IMR-90 (cell line): ENCODE measurements around the gene DEAF1. TPM values are rescaled to one million over a fixed set of nuclear protein-coding genes. Genes with fewer than 3 reads are reported as not detected.
A peak's percentile ranks its signal among the peaks of the same experiment; 100 is the strongest.

Experiments
- ATAC-seq: fragments of 200-7000 bp; cut with Tn5 transposase; 2 replicates; pipeline ENCODE4 v1.9.1; 2020; ENCODE audit warnings: low read depth, mild to moderate bottlenecking, moderate library complexity
- BruUV-seq: library from RNA; stranded (reverse); fragments of 400-500 nt; replicated peaks from 2 replicates; lab custom pipeline; 2021; lab: Mats Ljungman, UMichigan
- CTCF ChIA-PET: fragments of 300-600 bp; formaldehyde crosslinking; extraction: SDS; loops from one replicate; lab custom pipeline; 2021; ENCODE audit warnings: antibody characterized with exemption; lab: Yijun Ruan, JAX
- POLR2A ChIA-PET: fragments of 300-600 bp; sonication (Branson Sonifier 250); formaldehyde crosslinking; loops from one replicate; lab custom pipeline; 2022; ENCODE audit warnings: antibody characterized with exemption; ENCODE audit not compliant: unreplicated experiment; lab: Charles Lee
- DNase-seq: peaks from one replicate; pipeline ENCODE4 v3.0.0; 2013
- H2AFZ ChIP-seq: replicated peaks from 2 replicates; pipeline ENCODE3; 2013; ENCODE audit warnings: low read length, mild to moderate bottlenecking; ENCODE audit not compliant: poor library complexity
- H2AK5ac ChIP-seq: 2 replicates; pipeline ENCODE4 v1.6.1; 2013; ENCODE audit warnings: low read depth, low read length, inconsistent platforms
- H2AK9ac ChIP-seq: replicated peaks from 2 replicates; pipeline ENCODE3; 2013; ENCODE audit warnings: mild to moderate bottlenecking, low read depth, low read length, moderate library complexity; ENCODE audit not compliant: poor library complexity
- H2BK120ac ChIP-seq: 2 replicates; pipeline ENCODE4 v1.6.1; 2013; ENCODE audit warnings: low read depth, low read length, inconsistent platforms
- H2BK15ac ChIP-seq: 3 replicates; pipeline ENCODE4 v1.6.1; 2013; ENCODE audit warnings: low read depth, low read length, inconsistent platforms
- H2BK20ac ChIP-seq: 2 replicates; pipeline ENCODE4 v1.6.1; 2013; ENCODE audit warnings: low read depth, mild to moderate bottlenecking, inconsistent platforms, low read length, moderate library complexity
- H2BK5ac ChIP-seq: 2 replicates; pipeline ENCODE4 v1.6.1; 2013; ENCODE audit warnings: mild to moderate bottlenecking, low read depth, low read length, inconsistent platforms; ENCODE audit not compliant: poor library complexity, severe bottlenecking
- H3K14ac ChIP-seq: replicated peaks from 2 replicates; pipeline ENCODE4 v1.6.1; 2013; ENCODE audit warnings: low read depth, low read length, inconsistent platforms
- H3K18ac ChIP-seq: 2 replicates; pipeline ENCODE4 v1.6.1; 2013; ENCODE audit warnings: low read depth, low read length, control low read depth
- H3K23ac ChIP-seq: 2 replicates; pipeline ENCODE4 v1.6.1; 2013; ENCODE audit warnings: low read depth, low read length, inconsistent platforms
- H3K27ac ChIP-seq: 2 replicates; pipeline ENCODE4 v1.5.1; 2013; ENCODE audit warnings: mild to moderate bottlenecking, control low read depth, low read length; ENCODE audit not compliant: insufficient read depth
- H3K27me3 ChIP-seq: 2 replicates; pipeline ENCODE4 v1.6.1; 2013; ENCODE audit warnings: low read length; ENCODE audit not compliant: control insufficient read depth, insufficient read depth
- H3K36me3 ChIP-seq: 2 replicates; pipeline ENCODE4 v1.6.1; 2013; ENCODE audit warnings: low read length, mixed read lengths; ENCODE audit not compliant: control insufficient read depth, insufficient read depth
- H3K4ac ChIP-seq: 2 replicates; pipeline ENCODE4 v1.6.1; 2013; ENCODE audit warnings: low read depth, low read length, inconsistent platforms
- H3K4me1 ChIP-seq: 2 replicates; pipeline ENCODE4 v1.6.1; 2013; ENCODE audit warnings: low read length, mixed read lengths; ENCODE audit not compliant: control insufficient read depth, insufficient read depth
- H3K4me2 ChIP-seq: 2 replicates; pipeline ENCODE4 v1.6.1; 2013; ENCODE audit warnings: low read depth, mild to moderate bottlenecking, control low read depth, low read length, moderate library complexity
- H3K4me3 ChIP-seq: 2 replicates; pipeline ENCODE4 v1.5.1; 2013; ENCODE audit warnings: low read depth, mild to moderate bottlenecking, control low read depth, low read length, moderate library complexity; ENCODE audit not compliant: insufficient read depth
- H3K56ac ChIP-seq: 2 replicates; pipeline ENCODE4 v1.6.1; 2013; ENCODE audit warnings: low read length, inconsistent platforms; ENCODE audit not compliant: insufficient read depth; ENCODE audit errors: extremely low read depth
- H3K79me1 ChIP-seq, 2 experiments: 2 replicates each; pipeline ENCODE4 v1.6.1; 2013; ENCODE audit warnings: low read length in 2 of 2, inconsistent platforms in 1 of 2, low read depth in 1 of 2
- H3K9ac ChIP-seq: 2 replicates; pipeline ENCODE4 v1.6.1; 2013; ENCODE audit warnings: low read depth, low read length, control low read depth
- H3K9me1 ChIP-seq: 2 replicates; pipeline ENCODE4 v1.6.1; 2013; ENCODE audit warnings: low read length, inconsistent platforms; ENCODE audit not compliant: insufficient read depth
- H3K9me3 ChIP-seq: 2 replicates; pipeline ENCODE4 v1.6.1; 2013; ENCODE audit warnings: low read length; ENCODE audit not compliant: control insufficient read depth, insufficient read depth
- H4K20me1 ChIP-seq: 2 replicates; pipeline ENCODE4 v1.6.1; 2013; ENCODE audit warnings: low read length, inconsistent platforms; ENCODE audit not compliant: insufficient read depth
- H4K5ac ChIP-seq: 2 replicates; pipeline ENCODE4 v1.6.1; 2013; ENCODE audit warnings: mild to moderate bottlenecking, low read depth, low read length, control low read depth
- H4K8ac ChIP-seq, 2 experiments: 2 replicates each; pipeline ENCODE4 v1.6.1; 2013; ENCODE audit warnings: low read depth in 2 of 2, low read length in 2 of 2, control low read depth in 1 of 2, inconsistent platforms in 1 of 2
- H4K91ac ChIP-seq: 2 replicates; pipeline ENCODE4 v1.6.1; 2013; ENCODE audit warnings: low read depth, low read length, inconsistent platforms; ENCODE audit not compliant: insufficient read depth
- BHLHE40 ChIP-seq: fragments of 150-350 bp; IDR thresholded peaks from 2 replicates; pipeline ENCODE4 v1.6.1; 2016; ENCODE audit warnings: mild to moderate bottlenecking, low read depth, low read length
- CEBPB ChIP-seq: IDR thresholded peaks from 2 replicates; pipeline ENCODE4 v1.6.1; 2012; ENCODE audit warnings: low read depth, low read length, improper control_type of control experiment
- CHD1 ChIP-seq: IDR thresholded peaks from 2 replicates; pipeline ENCODE4 v1.6.1; 2012; ENCODE audit warnings: low read depth, low read length, improper control_type of control experiment
- CTCF ChIP-seq: conservative IDR thresholded peaks from 2 replicates; pipeline ENCODE4 v1.5.1; 2012; ENCODE audit warnings: mild to moderate bottlenecking, low read depth, low read length, improper control_type of control experiment
- ELK1 ChIP-seq: fragments of 150-350 bp; IDR thresholded peaks from 2 replicates; pipeline ENCODE4 v1.6.1; 2016; ENCODE audit warnings: low read depth, mild to moderate bottlenecking, low read length, moderate library complexity, borderline replicate concordance
- FOS ChIP-seq: fragments of 150-350 bp; IDR thresholded peaks from 2 replicates; pipeline ENCODE4 v1.6.1; 2016; ENCODE audit warnings: low read depth, low read length
- MAFK ChIP-seq: IDR thresholded peaks from 2 replicates; pipeline ENCODE4 v1.6.1; 2012; ENCODE audit warnings: low read depth, low read length, improper control_type of control experiment
- MAZ ChIP-seq: IDR thresholded peaks from 2 replicates; pipeline ENCODE4 v1.6.1; 2012; ENCODE audit warnings: low read depth, mild to moderate bottlenecking, low read length, improper control_type of control experiment, moderate library complexity, borderline replicate concordance
- MXI1 ChIP-seq: IDR thresholded peaks from 2 replicates; pipeline ENCODE4 v1.6.1; 2012; ENCODE audit warnings: low read depth, mild to moderate bottlenecking, low read length, moderate library complexity, borderline replicate concordance
- NFE2L2 ChIP-seq: fragments of 150-350 bp; IDR thresholded peaks from 2 replicates; pipeline ENCODE4 v1.6.1; 2016; ENCODE audit warnings: low read depth, mild to moderate bottlenecking, low read length
- POLR2A ChIP-seq: IDR thresholded peaks from 2 replicates; pipeline ENCODE4 v1.6.1; 2012; ENCODE audit warnings: mild to moderate bottlenecking, low read depth, low read length
- RAD21 ChIP-seq: IDR thresholded peaks from 2 replicates; pipeline ENCODE4 v1.6.1; 2012; ENCODE audit warnings: low read length, improper control_type of control experiment
- RCOR1 ChIP-seq: IDR thresholded peaks from 2 replicates; pipeline ENCODE4 v1.6.1; 2012; ENCODE audit warnings: mild to moderate bottlenecking, low read length, improper control_type of control experiment; ENCODE audit not compliant: insufficient replicate concordance
- RFX5 ChIP-seq: IDR thresholded peaks from 2 replicates; pipeline ENCODE4 v1.8.0; 2012; ENCODE audit warnings: low read depth, mild to moderate bottlenecking, low read length, moderate library complexity
- SMC3 ChIP-seq: fragments of 150-350 bp; IDR thresholded peaks from 2 replicates; pipeline ENCODE4 v1.6.1; 2016; ENCODE audit warnings: low read depth, mild to moderate bottlenecking, antibody characterized with exemption, low read length, moderate library complexity
- USF2 ChIP-seq: fragments of 150-350 bp; IDR thresholded peaks from 2 replicates; pipeline ENCODE4 v1.6.1; 2017; ENCODE audit warnings: mild to moderate bottlenecking, antibody characterized with exemption, low read length, low read depth
- WGBS, 2 experiments: methylation state at CpG; one replicate each; pipeline versions ENCODE4 v1.1.5 to v1.1.7; 2013; ENCODE audit warnings: missing lambda C conversion rate in 2 of 2; ENCODE audit not compliant: insufficient read length in 1 of 2; ENCODE audit errors: extremely low coverage in 2 of 2; 5-methylcytosine and 5-hydroxymethylcytosine counted together
- dilution Hi-C: fragments of 300-500 bp; cut with HindIII; formaldehyde crosslinking; loops from one replicate; pipeline ENCODE4 v1.14.3; 2018; ENCODE audit warnings: low sequenced_read_pairs; ENCODE audit not compliant: unreplicated experiment
- in situ Hi-C: fragments of 300-500 bp; cut with MboI; formaldehyde crosslinking; loops from 3 replicates; pipeline ENCODE4 v1.14.3; 2019; ENCODE audit warnings: low sequenced_read_pairs, inconsistent platforms, mixed read lengths
- intact Hi-C: fragments of 100-400 bp; cut with micrococcal nuclease; formaldehyde crosslinking; loops from 2 replicates; pipeline ENCODE4 v1.10.0; 2022
- polyA plus RNA-seq, 3 experiments: library from polyadenylated mRNA; depleted of rRNA; stranded (reverse); fragments of >200 nt; gene quantifications; 2 replicates each; pipeline ENCODE4 v1.2.3, GENCODE V29; 2012; ENCODE audit warnings: low replicate concordance in 1 of 3
- total RNA-seq: library from RNA; depleted of rRNA; stranded (reverse); fragments of >200 nt; gene quantifications from 2 replicates; pipeline ENCODE4 v1.2.3, GENCODE V29; 2012

Gene DEAF1
- total and polyA plus RNA-seq, 2 of the 4 experiments (the other 2 are of a cell fraction): 22.9 to 31.6 TPM

GRCh38 chr11:628056-628455 is 67.0 kb downstream of the DEAF1 start:
- Histone ChIP-seq H3K4me2 (no peak overlapping the region), H4K8ac (no peak overlapping the region), H4K5ac (no peak overlapping the region), H3K4me1 (peaks cover 4% of the 10 kb centered on the region; the same call in 1 of the 2 replicates), H3K9ac (no peak overlapping the region), H3K27me3 (peaks cover 2% of the 10 kb centered on the region; the same call in 1 of the 2 replicates), H3K4ac (no peak overlapping the region), H3K23ac (peak overlapping the region; percentile 8; the same call in 1 of the 2 replicates), H3K14ac (no peak overlapping the region), H2AK5ac (peak overlapping the region; percentile 46; the same call in 1 of the 2 replicates), H2BK5ac (peak overlapping the region; percentile 1), H3K36me3 (no peaks in the 10 kb centered on the region; the same call in none of the 2 replicates), H2BK120ac (no peak overlapping the region), H2AK9ac (peak overlapping the region; percentile 4), H3K56ac (no peak overlapping the region), H2BK20ac (no peak overlapping the region), H4K91ac (no peak overlapping the region), H2BK15ac (no peak overlapping the region), H3K9me1 (peaks cover 5% of the 10 kb centered on the region; the same call in 1 of the 2 replicates), H2AFZ (no peak overlapping the region), H3K18ac (no peak overlapping the region), H3K27ac (no peak overlapping the region), H3K79me1 (no peaks in the 10 kb centered on the region), H3K9me3 (no peaks in the 10 kb centered on the region), H3K4me3 (no peak overlapping the region), H4K20me1 (peaks cover 6% of the 10 kb centered on the region; the same call in 1 of the 2 replicates)
- ChIA-PET CTCF (no interaction called here), POLR2A (no interaction called here)
- WGBS, 2 experiments: 89% methylated on average over 21 of the region's 31 CpGs; no CpG with 5 or more reads in 1 of the 2 experiments
- TF ChIP-seq FOS (no peak), SMC3 (no peak), POLR2A (no peak), MAFK (no peak), ELK1 (no peak), USF2 (no peak), MXI1 (no peak), RAD21 (no peak), BHLHE40 (no peak), MAZ (no peak), RCOR1 (no peak), CTCF (no peak), RFX5 (no peak), CEBPB (no peak), CHD1 (no peak), NFE2L2 (no peak)
- in situ Hi-C loops: no loop called here
- dilution Hi-C loops: no loop called here
- ATAC-seq (no peak), DNase-seq (no peak)
- intact Hi-C loops: no loop called here
- BruUV-seq: no TSS peak
